Neural progenitor cell (in vitro differentiated cells): Measurements from ENCODE around the gene PBLD. TPM values are rescaled to one million over a fixed set of nuclear protein-coding genes. Genes with fewer than 3 reads are reported as not detected.

Source experiments
- DNase-seq: peaks from one replicate; pipeline ENCODE4 v3.0.0-alpha.2; 2016; ENCODE audit warnings: low spot score
- H2AFZ ChIP-seq: fragments of 200-600 bp; sonication (generic); replicated peaks from 2 replicates; pipeline ENCODE4 v1.6.1; 2016; ENCODE audit warnings: antibody characterized with exemption
- H3F3A ChIP-seq: fragments of 200-600 bp; sonication (generic); 2 replicates; pipeline ENCODE4 v1.6.1; 2016; ENCODE audit warnings: antibody characterized with exemption, low read depth
- H3K27ac ChIP-seq: fragments of 200-600 bp; sonication (generic); 2 replicates; pipeline ENCODE4 v1.5.1; 2016; ENCODE audit warnings: mild to moderate bottlenecking
- H3K27me3 ChIP-seq: fragments of 200-600 bp; sonication (generic); 2 replicates; pipeline ENCODE4 v1.6.1; 2016; ENCODE audit warnings: mild to moderate bottlenecking, moderate library complexity
- H3K36me3 ChIP-seq: fragments of 200-600 bp; sonication (generic); 2 replicates; pipeline ENCODE4 v1.5.1; 2016
- H3K4me1 ChIP-seq: fragments of 200-600 bp; sonication (generic); 2 replicates; pipeline ENCODE4 v1.6.1; 2016; ENCODE audit warnings: mixed run types
- H3K4me2 ChIP-seq: fragments of 200-600 bp; sonication (generic); 2 replicates; pipeline ENCODE4 v1.6.1; 2016
- H3K4me3 ChIP-seq: fragments of 200-600 bp; sonication (generic); 2 replicates; pipeline ENCODE4 v1.5.1; 2016
- H3K79me2 ChIP-seq: fragments of 200-600 bp; sonication (generic); 2 replicates; pipeline ENCODE4 v1.6.1; 2016; ENCODE audit warnings: low read depth
- H3K9ac ChIP-seq: fragments of 200-600 bp; sonication (generic); 2 replicates; pipeline ENCODE4 v1.6.1; 2016
- H3K9me3 ChIP-seq: fragments of 200-600 bp; sonication (generic); 2 replicates; pipeline ENCODE4 v1.5.1; 2016; ENCODE audit warnings: low read depth
- H4K20me1 ChIP-seq: fragments of 200-600 bp; sonication (generic); 2 replicates; pipeline ENCODE4 v1.6.1; 2016; ENCODE audit warnings: low read depth
- H3K27ac Mint-ChIP-seq: 3 replicates; pipeline ENCODE4 v1.8.0; 2021; ENCODE audit warnings: mixed read lengths
- H3K27me3 Mint-ChIP-seq: 2 replicates; pipeline ENCODE4 v1.8.0; 2022; ENCODE audit warnings: low read depth, mild to moderate bottlenecking, inconsistent platforms, moderate library complexity, mixed read lengths; ENCODE audit not compliant: insufficient read depth
- H3K36me3 Mint-ChIP-seq: 3 replicates; pipeline ENCODE4 v1.8.0; 2021; ENCODE audit warnings: mixed read lengths
- H3K4me1 Mint-ChIP-seq: 3 replicates; pipeline ENCODE4 v1.8.0; 2021; ENCODE audit warnings: mixed read lengths
- H3K4me3 Mint-ChIP-seq: 3 replicates; pipeline ENCODE4 v1.8.0; 2021; ENCODE audit warnings: mild to moderate bottlenecking, moderate library complexity, mixed read lengths
- H3K9me3 Mint-ChIP-seq: 3 replicates; pipeline ENCODE4 v1.8.0; 2020; ENCODE audit warnings: mixed read lengths
- EZH2 ChIP-seq: fragments of 200-600 bp; sonication (generic); IDR thresholded peaks from 2 replicates; pipeline ENCODE4 v1.6.1; 2017; ENCODE audit warnings: antibody characterized with exemption, mild to moderate bottlenecking, moderate library complexity
- EZH2phosphoT487 ChIP-seq: fragments of 200-600 bp; sonication (generic); IDR thresholded peaks from 2 replicates; pipeline ENCODE4 v1.6.1; 2017; ENCODE audit warnings: antibody characterized with exemption
- total RNA-seq: library from RNA; depleted of rRNA; stranded (reverse); fragments of >200 nt; gene quantifications from 2 replicates; pipeline ENCODE4 v1.2.3, GENCODE V29; 2015; ENCODE audit warnings: low replicate concordance
- TF ChIP-seq, protein P1 (sequence below): fragments of 200-600 bp; sonication (generic); IDR thresholded peaks from 2 replicates; pipeline ENCODE4 v1.5.1; 2017; ENCODE audit warnings: antibody characterized with exemption, mild to moderate bottlenecking

PBLD gene
- 3.2 and 5.8 TPM in 2 replicates for total RNA-seq

GRCh38 chr10:68332259-68333057, at the start of gene PBLD:
Gene PBLD (minus strand): TSS chr10:68332928. CDS start chr10:68306844, 26,084 bp downstream.
- Histone ChIP-seq H3K79me2 (peaks cover 84% of the 10 kb centered on the region), H3K27ac (peak within 1 kb of the TSS; percentile 99), H3K36me3 (peaks cover 18% of the 10 kb centered on the region), H3F3A (peaks cover 59% of the 10 kb centered on the region), H3K27me3 (no peaks in the 10 kb centered on the region), H2AFZ (peak within 1 kb of the TSS; percentile 65), H3K9ac (peak within 1 kb of the TSS; percentile 99), H3K4me1 (peaks cover 56% of the 10 kb centered on the region), H3K9me3 (no peaks in the 10 kb centered on the region), H3K4me2 (peak within 1 kb of the TSS; percentile 88), H3K4me3 (peak within 1 kb of the TSS; percentile 90), H4K20me1 (peaks cover 47% of the 10 kb centered on the region)
- Mint-ChIP-seq H3K27ac (peak within 1 kb of the TSS; percentile 100), H3K4me1 (peaks cover 64% of the 10 kb centered on the region), H3K27me3 (peaks cover 10% of the 10 kb centered on the region), H3K36me3 (peaks cover 26% of the 10 kb centered on the region), H3K4me3 (peak within 1 kb of the TSS; percentile 99), H3K9me3 (no peaks in the 10 kb centered on the region)
- TF ChIP-seq EZH2, result no peak
- TF ChIP-seq, protein P1, sequence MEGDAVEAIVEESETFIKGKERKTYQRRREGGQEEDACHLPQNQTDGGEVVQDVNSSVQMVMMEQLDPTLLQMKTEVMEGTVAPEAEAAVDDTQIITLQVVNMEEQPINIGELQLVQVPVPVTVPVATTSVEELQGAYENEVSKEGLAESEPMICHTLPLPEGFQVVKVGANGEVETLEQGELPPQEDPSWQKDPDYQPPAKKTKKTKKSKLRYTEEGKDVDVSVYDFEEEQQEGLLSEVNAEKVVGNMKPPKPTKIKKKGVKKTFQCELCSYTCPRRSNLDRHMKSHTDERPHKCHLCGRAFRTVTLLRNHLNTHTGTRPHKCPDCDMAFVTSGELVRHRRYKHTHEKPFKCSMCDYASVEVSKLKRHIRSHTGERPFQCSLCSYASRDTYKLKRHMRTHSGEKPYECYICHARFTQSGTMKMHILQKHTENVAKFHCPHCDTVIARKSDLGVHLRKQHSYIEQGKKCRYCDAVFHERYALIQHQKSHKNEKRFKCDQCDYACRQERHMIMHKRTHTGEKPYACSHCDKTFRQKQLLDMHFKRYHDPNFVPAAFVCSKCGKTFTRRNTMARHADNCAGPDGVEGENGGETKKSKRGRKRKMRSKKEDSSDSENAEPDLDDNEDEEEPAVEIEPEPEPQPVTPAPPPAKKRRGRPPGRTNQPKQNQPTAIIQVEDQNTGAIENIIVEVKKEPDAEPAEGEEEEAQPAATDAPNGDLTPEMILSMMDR, result peak; percentile 51
- DNase-seq, result peak; percentile 94

DNA sequence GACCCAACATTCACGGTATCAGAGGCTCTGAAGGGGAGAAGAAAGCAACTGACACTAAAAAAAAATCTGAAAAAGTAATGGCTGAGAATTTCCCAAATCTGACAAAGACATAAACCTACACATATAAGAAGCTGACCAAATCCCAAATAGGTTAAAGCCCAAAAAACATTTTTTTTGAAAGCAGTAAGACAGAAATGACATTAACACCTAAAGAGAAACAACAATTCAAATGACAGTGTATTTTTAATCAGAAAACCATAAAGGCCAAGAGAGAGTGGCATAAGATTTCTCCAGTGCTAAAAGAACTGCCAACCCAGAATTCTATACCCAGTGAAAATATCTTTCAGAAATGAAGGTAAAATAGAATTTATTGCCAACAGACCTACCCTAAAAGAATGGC, 38.9 kb upstream of the PBLD start:
- no peak overlapping the region for H3K27ac Mint-ChIP-seq
- H3K27me3 ChIP-seq, result no peaks in the 10 kb centered on the region
- H3K27ac ChIP-seq, result no peak overlapping the region
- no peak overlapping the region for H3K4me3 Mint-ChIP-seq
- H3K9ac ChIP-seq, result no peak overlapping the region
- H3K4me2 ChIP-seq, result no peak overlapping the region
- no peaks in the 10 kb centered on the region for H3K9me3 ChIP-seq
- H3K9me3 Mint-ChIP-seq, result peaks cover 18% of the 10 kb centered on the region
- DNase-seq, result no peak
- no peak overlapping the region for H2AFZ ChIP-seq
- peaks cover 2% of the 10 kb centered on the region for H3K27me3 Mint-ChIP-seq
- H3K4me3 ChIP-seq, result no peak overlapping the region
- peaks cover 41% of the 10 kb centered on the region for H3K36me3 Mint-ChIP-seq
- no peaks in the 10 kb centered on the region for H3K79me2 ChIP-seq
- no peaks in the 10 kb centered on the region for H3K4me1 ChIP-seq
- no peaks in the 10 kb centered on the region for H3F3A ChIP-seq
- no peaks in the 10 kb centered on the region for H3K4me1 Mint-ChIP-seq
- TF ChIP-seq, protein P1, result no peak
- no peak for TF ChIP-seq EZH2phosphoT487
- TF ChIP-seq EZH2, result no peak
- peaks cover 20% of the 10 kb centered on the region for H3K36me3 ChIP-seq
- H4K20me1 ChIP-seq, result no peaks in the 10 kb centered on the region

- no peaks in the 10 kb centered on the region for H4K20me1 ChIP-seq
- no peak overlapping the region for H3K9ac ChIP-seq
- no peak overlapping the region for H3K27ac Mint-ChIP-seq
- peaks cover 2% of the 10 kb centered on the region for H3K27me3 Mint-ChIP-seq
- no peaks in the 10 kb centered on the region for H3K79me2 ChIP-seq
- H3F3A ChIP-seq, result peaks cover 7% of the 10 kb centered on the region
- no peaks in the 10 kb centered on the region for H3K9me3 ChIP-seq
- H2AFZ ChIP-seq, result no peak overlapping the region
- no peaks in the 10 kb centered on the region for H3K4me1 ChIP-seq
- no peak overlapping the region for H3K4me3 Mint-ChIP-seq
- no peak overlapping the region for H3K27ac ChIP-seq
- H3K4me2 ChIP-seq, result no peak overlapping the region
- TF ChIP-seq EZH2phosphoT487 (no peak), EZH2 (no peak)
- TF ChIP-seq, protein P1, result no peak
- peaks cover 12% of the 10 kb centered on the region for H3K9me3 Mint-ChIP-seq
- no peaks in the 10 kb centered on the region for H3K27me3 ChIP-seq
- H3K4me3 ChIP-seq, result no peak overlapping the region
- no peak for DNase-seq
- H3K36me3 ChIP-seq, result peaks cover 5% of the 10 kb centered on the region
- H3K36me3 Mint-ChIP-seq, result peaks cover 23% of the 10 kb centered on the region
- H3K4me1 Mint-ChIP-seq, result no peaks in the 10 kb centered on the region
Observed at GRCh38 chr10:68367121-68367520, 34.4 kb upstream of the PBLD start.
